Measurements from ENCODE around the gene SCAMP4. TPM values are rescaled to one million over a fixed set of nuclear protein-coding genes. Genes with fewer than 3 reads are reported as not detected.

The SCAMP4 gene
- total and polyA plus RNA-seq, 2 experiments from 2014 or later = 53.7 to 62.5 TPM

GRCh38 chr19:1888385-1888784 is 16.8 kb upstream of the SCAMP4 start:
- Histone ChIP-seq H3K27me3 (no peaks in the 10 kb centered on the region), H3K4me3 (no peak overlapping the region), H3K9me3 (ENCODE audit: low read depth) (no peaks in the 10 kb centered on the region), H3K4me1 (ENCODE audit: low read depth) (peaks cover 14% of the 10 kb centered on the region), H3K27ac (no peak overlapping the region), H3K36me3 (no peaks in the 10 kb centered on the region)
- TF ChIP-seq CTCF (IDR thresholded peaks at IDR 0.05; ENCODE audit: low read depth, low read length) = no peak
- DNase-seq (ENCODE audit: low read depth in 1 of 2, low spot score in 1 of 2) = no peak

GRCh38 chr19:1889907-1890306 is 15.3 kb upstream of the SCAMP4 start:
- no peaks in the 10 kb centered on the region for H3K9me3 ChIP-seq (ENCODE audit: low read depth)
- H3K4me3 ChIP-seq = no peak overlapping the region
- H3K27me3 ChIP-seq = no peaks in the 10 kb centered on the region
- peaks cover 8% of the 10 kb centered on the region for H3K4me1 ChIP-seq (ENCODE audit: low read depth)
- DNase-seq (ENCODE audit: low read depth in 1 of 2, low spot score in 1 of 2) = no peak
- no peak for TF ChIP-seq CTCF (IDR thresholded peaks at IDR 0.05; ENCODE audit: low read depth, low read length)
- no peak overlapping the region for H3K27ac ChIP-seq
- no peaks in the 10 kb centered on the region for H3K36me3 ChIP-seq

GRCh38 chr19:1893791-1894190 is 11.4 kb upstream of the SCAMP4 start:
- no peak overlapping the region for H3K27ac ChIP-seq
- no peaks in the 10 kb centered on the region for H3K9me3 ChIP-seq (ENCODE audit: low read depth)
- no peak for DNase-seq (ENCODE audit: low read depth in 1 of 2, low spot score in 1 of 2)
- no peaks in the 10 kb centered on the region for H3K27me3 ChIP-seq
- peaks cover 6% of the 10 kb centered on the region for H3K4me1 ChIP-seq (ENCODE audit: low read depth)
- no peak for TF ChIP-seq CTCF (IDR thresholded peaks at IDR 0.05; ENCODE audit: low read depth, low read length)
- no peak overlapping the region for H3K4me3 ChIP-seq
- H3K36me3 ChIP-seq = no peaks in the 10 kb centered on the region

GRCh38 chr19:1896508-1896907 is 8.7 kb upstream of the SCAMP4 start:
- H3K27ac ChIP-seq = no peak overlapping the region
- no peaks in the 10 kb centered on the region for H3K27me3 ChIP-seq
- DNase-seq (ENCODE audit: low read depth in 1 of 2, low spot score in 1 of 2) = no peak
- H3K9me3 ChIP-seq (ENCODE audit: low read depth) = no peaks in the 10 kb centered on the region
- H3K4me1 ChIP-seq (ENCODE audit: low read depth) = peaks cover 6% of the 10 kb centered on the region
- H3K36me3 ChIP-seq = no peaks in the 10 kb centered on the region
- TF ChIP-seq CTCF (IDR thresholded peaks at IDR 0.05; ENCODE audit: low read depth, low read length) = no peak
- no peak overlapping the region for H3K4me3 ChIP-seq

- no peaks in the 10 kb centered on the region for H3K9me3 ChIP-seq (ENCODE audit: low read depth)
- no peak overlapping the region for H3K27ac ChIP-seq
- no peak overlapping the region for H3K4me3 ChIP-seq
- H3K4me1 ChIP-seq (ENCODE audit: low read depth) = no peaks in the 10 kb centered on the region
- H3K27me3 ChIP-seq = no peaks in the 10 kb centered on the region
- TF ChIP-seq CTCF (IDR thresholded peaks at IDR 0.05; ENCODE audit: low read depth, low read length) = no peak
- DNase-seq (ENCODE audit: low read depth in 1 of 2, low spot score in 1 of 2) = no peak
- no peaks in the 10 kb centered on the region for H3K36me3 ChIP-seq
These were observed 3.2 kb upstream of the SCAMP4 start for GRCh38 chr19:1901940-1902404.

- H3K9me3 ChIP-seq (ENCODE audit: low read depth) = no peaks in the 10 kb centered on the region
- no peak overlapping the region for H3K4me3 ChIP-seq
- no peaks in the 10 kb centered on the region for H3K4me1 ChIP-seq (ENCODE audit: low read depth)
- TF ChIP-seq CTCF (IDR thresholded peaks at IDR 0.05; ENCODE audit: low read depth, low read length) = no peak
- no peaks in the 10 kb centered on the region for H3K27me3 ChIP-seq
- no peak overlapping the region for H3K27ac ChIP-seq
- DNase-seq (ENCODE audit: low read depth in 1 of 2, low spot score in 1 of 2) = no peak
- H3K36me3 ChIP-seq = no peaks in the 10 kb centered on the region
These were observed 2.3 kb upstream of the SCAMP4 start for GRCh38 chr19:1902923-1903322.
